ENCODE data around the gene SMIM41.
"Not testable (repeated sequence)": the region's sequence is repeated elsewhere in the genome, so short reads cannot be mapped to it uniquely, and the experiment has no call there.

The SMIM41 gene

DNA sequence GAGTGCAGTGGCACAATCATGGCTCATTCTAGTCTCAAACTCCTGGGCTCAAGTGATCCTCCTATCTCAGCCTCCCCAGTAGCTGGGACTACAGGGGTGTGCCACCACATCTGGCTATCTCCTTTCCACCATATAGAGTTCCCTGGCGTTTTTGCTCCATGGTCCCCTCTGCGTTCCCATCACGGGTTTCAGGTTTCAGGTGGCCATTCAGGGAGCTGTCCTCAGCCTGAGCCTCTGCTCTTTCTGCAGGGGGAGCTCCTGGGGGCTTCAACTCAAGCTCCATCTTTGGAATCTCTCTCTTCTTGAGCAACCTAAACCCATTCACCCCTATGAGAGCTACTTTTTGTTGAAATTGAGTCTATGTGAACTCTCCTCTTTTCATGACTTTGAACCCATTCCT is 11.6 kb downstream of the SMIM41 start:
- no peak for DNase-seq (ENCODE audit: low spot score)
- ChIA-PET POLR2A (ENCODE audit: low non-redundant PET) (no interaction called here), CTCF (interaction anchor here (0.5 to 1.5 kb wide), 2 partner anchors 8 to 66 kb away, joined by 3 to 6 read pairs; no protein-coding TSS in a partner anchor)
- TF ChIP-seq, protein P1, sequence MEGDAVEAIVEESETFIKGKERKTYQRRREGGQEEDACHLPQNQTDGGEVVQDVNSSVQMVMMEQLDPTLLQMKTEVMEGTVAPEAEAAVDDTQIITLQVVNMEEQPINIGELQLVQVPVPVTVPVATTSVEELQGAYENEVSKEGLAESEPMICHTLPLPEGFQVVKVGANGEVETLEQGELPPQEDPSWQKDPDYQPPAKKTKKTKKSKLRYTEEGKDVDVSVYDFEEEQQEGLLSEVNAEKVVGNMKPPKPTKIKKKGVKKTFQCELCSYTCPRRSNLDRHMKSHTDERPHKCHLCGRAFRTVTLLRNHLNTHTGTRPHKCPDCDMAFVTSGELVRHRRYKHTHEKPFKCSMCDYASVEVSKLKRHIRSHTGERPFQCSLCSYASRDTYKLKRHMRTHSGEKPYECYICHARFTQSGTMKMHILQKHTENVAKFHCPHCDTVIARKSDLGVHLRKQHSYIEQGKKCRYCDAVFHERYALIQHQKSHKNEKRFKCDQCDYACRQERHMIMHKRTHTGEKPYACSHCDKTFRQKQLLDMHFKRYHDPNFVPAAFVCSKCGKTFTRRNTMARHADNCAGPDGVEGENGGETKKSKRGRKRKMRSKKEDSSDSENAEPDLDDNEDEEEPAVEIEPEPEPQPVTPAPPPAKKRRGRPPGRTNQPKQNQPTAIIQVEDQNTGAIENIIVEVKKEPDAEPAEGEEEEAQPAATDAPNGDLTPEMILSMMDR (conservative IDR thresholded peaks at IDR 0.05; ENCODE audit: low read depth) = no peak
- no peak overlapping the region for H3K27ac ChIP-seq

DNA sequence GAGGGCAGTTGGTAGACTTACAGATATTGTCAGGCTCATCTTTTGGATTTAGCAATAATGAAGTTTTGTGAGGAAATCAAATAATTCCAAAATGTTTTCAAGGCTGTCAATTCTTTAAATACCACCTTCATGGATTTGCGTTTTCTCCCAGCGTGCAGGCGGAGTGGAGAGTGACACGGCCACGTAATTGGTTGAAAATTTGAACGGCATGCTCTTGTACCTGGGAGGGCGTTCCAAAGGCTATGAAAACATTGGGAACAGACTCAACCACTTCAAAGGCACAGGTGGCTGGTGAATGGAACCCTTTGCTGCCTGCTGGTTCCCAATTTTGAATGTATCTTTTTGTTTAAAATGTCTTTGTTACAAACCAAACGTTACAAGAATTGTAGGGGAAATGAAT is 12.4 kb downstream of the SMIM41 start:
- ChIA-PET POLR2A (ENCODE audit: low non-redundant PET) (no interaction called here), CTCF (no interaction called here)
- TF ChIP-seq, protein P1 (conservative IDR thresholded peaks at IDR 0.05; ENCODE audit: low read depth) = no peak
- no peak overlapping the region for H3K27ac ChIP-seq
- DNase-seq (ENCODE audit: low spot score) = no peak

DNA sequence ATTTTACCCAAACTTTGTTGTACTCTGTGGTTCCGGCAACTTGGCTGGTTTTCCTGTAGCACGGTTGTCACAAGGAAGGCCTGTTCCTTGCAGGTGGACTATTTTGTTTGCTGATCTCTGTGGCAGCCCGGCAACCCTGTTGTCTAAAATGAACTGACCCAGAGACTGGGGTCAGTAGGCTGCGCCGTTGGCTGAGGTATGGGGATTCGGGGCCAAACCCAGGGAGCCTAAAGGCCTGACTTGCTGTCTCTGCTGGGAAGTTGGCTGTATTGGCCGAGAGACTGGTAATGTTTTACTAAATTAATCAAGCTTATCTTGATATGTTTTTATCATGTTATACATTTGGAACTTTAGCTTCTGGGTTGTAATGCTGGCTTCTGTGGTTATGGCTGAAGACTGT is 13.8 kb downstream of the SMIM41 start:
- TF ChIP-seq, protein P1 (conservative IDR thresholded peaks at IDR 0.05; ENCODE audit: low read depth) = no peak
- POLR2A ChIA-PET (ENCODE audit: low non-redundant PET) = no interaction called here

DNA sequence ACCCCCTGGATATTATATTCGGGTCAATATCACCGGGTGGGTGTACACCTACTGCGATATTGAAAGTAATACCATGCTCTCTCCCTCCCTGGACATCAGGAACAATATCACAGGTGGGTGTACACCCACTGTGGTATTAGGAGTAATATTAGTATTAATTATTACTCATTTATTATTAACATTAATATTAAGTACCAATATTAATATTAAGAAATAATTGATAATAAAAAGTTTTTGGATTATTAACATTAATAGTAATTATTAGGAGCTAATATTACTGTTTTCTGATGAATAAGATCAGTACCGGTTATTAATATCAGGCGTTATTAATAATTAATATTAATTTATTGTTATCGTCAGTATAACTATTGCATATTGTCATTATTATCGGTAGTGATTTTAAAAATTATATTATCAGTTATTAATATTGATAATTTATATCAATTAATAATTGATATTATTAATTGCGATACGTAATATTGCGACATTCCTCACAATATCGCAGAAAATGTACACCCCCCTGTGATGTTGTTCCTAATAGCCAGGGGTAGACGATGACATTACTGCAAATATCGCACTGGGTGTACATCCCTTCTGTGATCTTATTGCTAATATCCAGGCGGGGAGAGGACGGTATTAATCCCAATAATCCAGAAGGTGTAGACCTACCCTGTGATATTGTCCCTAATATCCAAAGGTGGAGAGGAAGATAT is 17.0 kb downstream of the SMIM41 start:
- DNase-seq (ENCODE audit: low spot score) = no peak
- ChIA-PET CTCF (no interaction called here), POLR2A (ENCODE audit: low non-redundant PET) (no interaction called here)
- no peak overlapping the region for H3K27ac ChIP-seq
- TF ChIP-seq, protein P1 (conservative IDR thresholded peaks at IDR 0.05; ENCODE audit: low read depth) = no peak

More for the DNA sequence above, 13.8 kb downstream of the SMIM41 start:
- CTCF ChIA-PET = interaction anchor here (1.8 kb wide), 1 partner anchor 11 kb away, joined by 8 read pairs; no protein-coding TSS in a partner anchor
- DNase-seq (ENCODE audit: low spot score) = no peak
- H3K27ac ChIP-seq = no peak overlapping the region

DNA sequence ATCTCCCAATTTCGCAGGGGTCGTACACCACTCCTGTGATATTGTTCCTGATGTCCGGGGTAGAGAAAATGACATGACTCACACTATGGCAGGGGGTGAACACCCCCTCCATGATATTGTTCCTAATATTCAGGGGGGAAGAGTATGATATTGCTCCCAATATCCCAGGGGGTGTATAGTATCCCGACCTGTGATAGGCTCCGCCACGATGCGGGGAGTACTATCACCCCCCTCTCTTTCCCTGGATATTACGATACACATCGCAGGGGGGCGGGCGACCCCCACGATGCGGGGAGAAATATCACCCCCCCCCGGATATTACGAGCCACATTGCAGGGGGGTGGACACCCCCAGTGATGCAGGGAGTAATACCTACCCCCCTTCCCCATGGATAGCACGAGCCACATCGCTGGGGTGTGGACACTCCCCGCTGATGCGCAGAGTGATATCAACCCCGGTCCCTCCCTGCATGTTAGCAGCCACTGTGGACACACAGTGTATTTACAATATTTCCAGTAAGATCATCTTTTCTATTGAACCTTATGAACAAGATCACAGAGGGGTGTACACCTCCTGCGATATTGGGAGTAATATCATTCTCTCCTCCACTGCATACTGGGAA is 17.7 kb downstream of the SMIM41 start:
- DNase-seq (ENCODE audit: low spot score) = no peak
- ChIA-PET POLR2A (ENCODE audit: low non-redundant PET) (no interaction called here), CTCF (no interaction called here)
- TF ChIP-seq, protein P1 (conservative IDR thresholded peaks at IDR 0.05; ENCODE audit: low read depth) = no peak
- no peak overlapping the region for H3K27ac ChIP-seq

DNA sequence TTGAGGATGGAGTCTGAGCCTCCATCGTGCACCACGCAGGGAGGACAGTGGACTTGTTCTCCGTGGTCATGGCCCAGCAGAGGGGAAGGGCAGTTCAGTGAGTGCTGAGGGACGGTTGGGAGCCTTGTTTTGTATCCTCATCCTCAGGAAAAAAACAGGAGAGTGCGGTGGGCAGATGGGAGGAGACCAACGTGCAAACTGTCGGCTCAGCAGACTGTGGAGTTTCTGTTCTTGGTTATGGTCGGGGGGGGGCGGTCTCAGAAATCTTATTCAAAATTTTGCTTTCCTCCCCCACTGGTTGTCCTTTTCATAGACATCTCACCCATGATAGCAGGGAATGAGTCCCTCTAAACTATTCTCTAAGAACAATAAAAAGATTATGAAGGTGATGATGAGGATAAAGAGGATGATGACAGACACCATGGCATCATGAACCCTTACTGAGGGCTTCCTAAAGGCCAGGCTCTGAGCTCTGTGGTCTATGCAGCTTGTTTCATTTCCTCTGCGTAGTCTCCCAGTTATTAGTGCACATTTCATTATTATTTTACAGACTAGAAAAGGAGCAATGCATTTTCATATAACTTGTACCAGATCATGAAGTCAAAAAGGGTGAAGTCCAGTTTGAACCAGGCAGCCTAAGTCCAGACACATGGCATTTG is 25.1 kb downstream of the SMIM41 start:
- CTCF ChIA-PET = interaction anchor here (0.9 kb wide), 1 partner anchor 79 kb away, joined by 3 read pairs; no protein-coding TSS in a partner anchor
- POLR2A ChIA-PET (ENCODE audit: low non-redundant PET); H3K27ac ChIP-seq; DNase-seq (ENCODE audit: low spot score): not testable (repeated sequence)

Data from RWPE1 (cell line).